Measurements from ENCODE around the gene CORO2B.

DNA sequence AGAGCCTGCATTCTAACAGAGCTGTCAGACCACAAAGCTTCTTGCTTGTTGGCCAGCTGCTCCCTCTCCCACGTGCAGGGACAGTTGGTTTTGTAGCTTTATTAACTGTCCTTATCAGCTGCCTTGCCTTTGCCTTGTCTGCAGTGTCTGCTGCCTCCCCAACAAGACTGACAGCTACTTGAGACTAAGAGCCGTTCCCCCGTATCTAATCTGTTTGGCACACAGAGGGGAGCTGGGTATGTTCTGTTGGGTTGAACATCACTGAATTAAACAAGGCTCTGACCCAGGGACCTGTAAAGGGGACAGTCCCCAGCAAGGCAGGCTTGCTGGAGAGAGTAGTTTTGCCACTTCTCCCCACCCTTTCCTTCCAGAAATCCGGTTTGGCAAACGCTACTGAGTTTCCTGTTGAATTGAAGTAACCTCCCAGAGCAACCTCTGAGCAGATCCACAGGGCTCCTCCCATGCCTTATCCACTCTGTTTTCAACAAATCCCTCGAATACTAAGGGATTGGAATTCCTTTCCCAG lies 125.8 kb downstream of the CORO2B start:
- no peak for TF ChIP-seq POLR2A (IDR thresholded peaks at IDR 0.05)
- TF ChIP-seq, protein P1, sequence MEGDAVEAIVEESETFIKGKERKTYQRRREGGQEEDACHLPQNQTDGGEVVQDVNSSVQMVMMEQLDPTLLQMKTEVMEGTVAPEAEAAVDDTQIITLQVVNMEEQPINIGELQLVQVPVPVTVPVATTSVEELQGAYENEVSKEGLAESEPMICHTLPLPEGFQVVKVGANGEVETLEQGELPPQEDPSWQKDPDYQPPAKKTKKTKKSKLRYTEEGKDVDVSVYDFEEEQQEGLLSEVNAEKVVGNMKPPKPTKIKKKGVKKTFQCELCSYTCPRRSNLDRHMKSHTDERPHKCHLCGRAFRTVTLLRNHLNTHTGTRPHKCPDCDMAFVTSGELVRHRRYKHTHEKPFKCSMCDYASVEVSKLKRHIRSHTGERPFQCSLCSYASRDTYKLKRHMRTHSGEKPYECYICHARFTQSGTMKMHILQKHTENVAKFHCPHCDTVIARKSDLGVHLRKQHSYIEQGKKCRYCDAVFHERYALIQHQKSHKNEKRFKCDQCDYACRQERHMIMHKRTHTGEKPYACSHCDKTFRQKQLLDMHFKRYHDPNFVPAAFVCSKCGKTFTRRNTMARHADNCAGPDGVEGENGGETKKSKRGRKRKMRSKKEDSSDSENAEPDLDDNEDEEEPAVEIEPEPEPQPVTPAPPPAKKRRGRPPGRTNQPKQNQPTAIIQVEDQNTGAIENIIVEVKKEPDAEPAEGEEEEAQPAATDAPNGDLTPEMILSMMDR (IDR thresholded peaks at IDR 0.05) = no peak

Measured in uterus (tissue), 2 donors.